Renal pelvis (tissue), 4 donors: ENCODE results near the gene TM9SF3. TPM values are rescaled to one million over a fixed set of nuclear protein-coding genes. Genes with fewer than 3 reads are reported as not detected.
"Not testable (repeated sequence)": the region's sequence is repeated elsewhere in the genome, so short reads cannot be mapped to it uniquely, and the experiment has no call there.

Source experiments
- DNase-seq: peaks from one replicate; pipeline ENCODE4 v3.0.0-alpha.2; 2013
- polyA plus RNA-seq, 3 donors: library from polyadenylated mRNA; unstranded; fragments of 120-200 nt; gene quantifications; one replicate each; pipeline ENCODE4 v1.2.1, GENCODE V29; 2013; ENCODE audit not compliant: insufficient read length in 3 of 3

TM9SF3 gene
- polyA plus RNA-seq, 3 donors = 172 to 194 (median 185) TPM

DNA sequence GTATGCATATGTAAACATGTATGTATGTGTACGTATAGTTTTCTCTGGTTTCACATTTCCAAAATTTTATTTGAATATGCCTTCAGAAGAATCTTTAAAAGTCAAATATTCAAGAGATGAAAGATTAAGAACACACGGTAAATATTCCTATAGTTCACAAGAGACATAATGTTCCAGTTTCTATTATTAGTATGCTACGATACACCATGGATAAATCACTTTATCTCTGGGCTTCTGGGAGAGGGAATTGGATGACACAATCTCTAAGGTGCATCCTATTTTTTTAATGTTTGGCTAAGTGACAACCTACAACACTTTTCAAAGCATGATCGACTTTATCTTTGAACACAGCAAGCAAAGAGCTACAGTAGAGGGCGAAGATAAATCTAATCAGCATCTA, 13.8 kb downstream of the TM9SF3 start:
- no peak for DNase-seq

DNA sequence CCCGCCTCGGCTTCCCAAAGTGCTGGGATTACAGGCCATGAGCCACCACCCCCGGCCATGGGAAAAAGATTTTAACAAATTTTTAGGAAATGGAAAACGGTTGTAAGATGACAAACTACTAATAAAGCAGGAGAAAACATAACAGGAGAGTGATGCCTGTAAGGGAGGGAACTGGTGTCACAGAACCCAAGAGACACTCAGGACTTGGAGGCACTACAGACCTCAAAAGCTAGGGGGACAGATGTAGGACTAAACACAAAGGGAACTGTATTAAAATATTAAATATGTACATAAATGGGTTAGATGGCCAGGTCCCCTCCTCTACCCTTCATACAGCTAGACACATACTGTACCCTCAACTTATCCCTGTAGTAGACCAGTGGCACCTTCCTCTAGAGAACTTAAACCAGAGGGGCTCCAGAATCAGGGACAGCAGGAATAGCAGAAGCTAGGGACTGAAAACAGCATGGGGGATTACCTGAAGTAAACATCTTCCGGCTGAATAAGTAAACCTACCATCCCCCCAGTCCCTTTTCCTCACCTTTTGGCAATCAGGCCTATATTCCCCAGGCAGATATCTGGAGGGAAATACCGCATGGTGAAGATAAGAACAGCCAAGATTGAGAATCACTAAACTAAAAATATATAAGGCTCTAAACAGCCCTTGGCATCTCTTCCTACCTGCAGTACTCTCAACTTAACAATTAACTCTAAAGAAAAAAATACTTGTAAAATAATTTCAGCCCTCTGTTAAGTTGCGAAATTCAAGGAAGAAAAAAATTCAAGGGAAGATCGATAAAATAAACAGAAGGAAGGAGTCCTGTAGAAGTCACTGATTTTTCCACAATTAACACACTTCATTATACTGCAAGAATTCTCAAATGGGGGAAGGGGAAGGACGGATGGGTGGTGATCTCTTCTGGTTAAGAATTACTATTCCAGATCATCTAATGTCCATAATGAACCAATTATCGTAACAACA, 15.5 kb downstream of the TM9SF3 start:
- DNase-seq = no peak

DNA sequence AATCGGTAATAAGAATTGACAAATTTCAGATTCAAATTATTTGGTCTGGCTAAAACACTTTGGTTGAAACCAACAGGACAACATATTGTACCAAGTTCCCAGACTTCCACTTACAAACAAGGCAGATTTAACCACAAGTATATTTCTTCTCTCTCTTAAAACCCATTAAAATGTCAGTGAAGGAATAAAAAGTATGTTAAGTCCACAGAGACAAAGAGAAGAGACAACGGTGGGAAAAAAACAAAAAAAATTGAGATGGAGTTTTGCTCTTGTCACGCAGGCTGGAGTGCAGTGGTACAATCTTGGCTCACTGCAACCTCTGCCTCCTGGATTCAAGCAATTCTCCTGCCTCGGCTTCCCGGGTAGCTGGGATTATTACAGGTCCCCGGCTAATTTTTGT, 16.3 kb downstream of the TM9SF3 start:
- DNase-seq = no peak

- no peak for DNase-seq
Measured at GRCh38 chr10:96568402-96568801, 18.4 kb downstream of the TM9SF3 start.

DNA sequence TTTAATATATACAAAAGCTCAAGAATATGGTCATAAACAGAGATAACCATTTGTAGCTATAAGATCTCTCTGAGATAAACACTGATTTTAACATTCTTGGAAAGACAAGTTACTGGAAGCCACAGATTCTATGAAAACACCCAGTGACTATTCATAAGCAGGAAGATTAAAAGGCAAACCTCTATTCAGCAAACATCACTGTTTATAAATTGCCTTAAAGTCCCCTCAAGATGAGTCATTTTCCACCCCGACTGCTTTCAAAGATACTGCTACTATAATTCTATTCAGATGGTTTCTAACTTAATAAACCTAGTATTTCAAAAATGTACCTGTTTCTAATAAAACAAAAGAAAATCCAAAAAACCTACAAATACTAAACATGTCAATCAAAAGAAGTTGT, 21.0 kb downstream of the TM9SF3 start:
- DNase-seq = no peak

DNA sequence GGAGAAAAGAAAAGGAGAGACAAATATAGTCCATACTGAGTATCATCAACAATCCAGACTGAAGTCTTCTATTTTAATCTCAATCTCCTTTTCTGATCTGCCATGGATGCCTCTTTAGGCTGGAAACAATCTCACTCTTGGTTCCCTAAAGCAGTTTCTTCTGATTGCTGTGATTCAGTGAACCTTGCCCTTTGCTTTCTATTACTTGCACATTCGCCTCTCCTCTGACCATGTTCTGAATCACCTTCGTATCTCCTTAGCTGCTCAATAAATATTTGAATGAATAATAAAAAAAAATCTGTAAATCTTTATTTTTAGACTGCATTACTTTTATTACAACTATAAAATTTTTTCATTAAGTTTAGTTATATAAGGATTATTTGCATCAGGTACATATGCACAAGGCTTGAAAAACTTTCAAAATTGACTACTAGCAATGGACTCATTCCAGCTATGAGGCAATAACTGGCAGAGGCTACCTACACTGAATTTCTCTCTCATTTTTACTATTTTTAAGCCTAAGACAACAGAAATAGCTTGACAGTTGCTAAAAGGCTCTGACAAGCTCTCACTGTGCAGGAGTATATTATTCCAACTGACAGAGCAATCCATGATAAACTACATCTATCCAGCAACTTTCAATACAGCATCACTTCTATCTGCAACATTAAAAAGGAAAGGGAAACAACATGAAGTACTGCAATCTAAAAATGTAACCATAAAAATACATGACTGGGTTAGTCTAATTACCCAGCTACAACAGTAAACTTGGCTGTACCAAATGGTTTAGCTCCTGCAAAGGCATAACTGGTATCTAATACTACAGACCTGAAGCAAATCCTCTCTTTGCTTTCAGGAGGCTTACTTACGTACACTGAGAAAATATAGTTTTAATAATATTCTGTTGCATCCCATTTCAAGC, 25.6 kb downstream of the TM9SF3 start:
- DNase-seq = no peak

- no peak for DNase-seq
Measured at GRCh38 chr10:96560489-96560888, 26.3 kb downstream of the TM9SF3 start.

- DNase-seq = no peak
Measured at GRCh38 chr10:96556003-96556402, 30.8 kb downstream of the TM9SF3 start.

DNA sequence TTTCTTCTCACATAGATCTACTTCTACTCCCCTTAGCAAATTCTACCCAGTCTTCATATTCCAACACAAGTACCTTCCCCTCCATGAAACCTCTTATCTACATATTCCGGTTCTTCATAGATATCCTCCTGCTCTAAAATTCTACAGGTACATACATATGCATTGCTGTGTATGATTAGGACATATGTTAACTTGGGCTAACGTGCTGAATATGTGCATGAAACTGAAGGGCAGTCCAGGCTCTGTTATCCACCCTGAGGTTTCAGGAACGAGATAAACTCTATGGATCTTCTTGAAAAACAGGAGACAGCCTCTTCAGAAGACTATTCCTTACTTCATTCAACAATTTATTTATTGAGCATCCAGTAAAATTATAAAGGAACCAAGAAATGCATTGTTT, 31.5 kb downstream of the TM9SF3 start:
- DNase-seq = no peak

DNA sequence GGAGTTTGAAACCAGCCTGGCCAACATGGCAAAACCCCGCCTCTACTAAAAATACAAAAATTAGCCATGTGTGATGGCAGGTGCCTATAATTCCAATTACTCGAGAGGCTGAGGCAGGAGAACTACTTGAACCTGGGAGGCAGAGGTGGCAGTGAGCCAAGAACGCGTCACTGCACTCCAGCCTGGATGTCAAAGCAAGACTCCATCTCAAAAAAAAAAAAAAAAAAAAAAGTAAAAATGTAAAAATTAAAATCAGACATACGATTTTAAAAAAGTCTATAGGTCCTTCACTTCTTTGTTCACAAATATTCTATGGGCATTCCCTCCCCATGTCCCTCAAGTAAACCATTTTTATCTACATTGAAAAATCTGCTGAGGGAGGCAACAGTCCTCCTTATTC, 38.2 kb downstream of the TM9SF3 start:
- no peak for DNase-seq

DNA sequence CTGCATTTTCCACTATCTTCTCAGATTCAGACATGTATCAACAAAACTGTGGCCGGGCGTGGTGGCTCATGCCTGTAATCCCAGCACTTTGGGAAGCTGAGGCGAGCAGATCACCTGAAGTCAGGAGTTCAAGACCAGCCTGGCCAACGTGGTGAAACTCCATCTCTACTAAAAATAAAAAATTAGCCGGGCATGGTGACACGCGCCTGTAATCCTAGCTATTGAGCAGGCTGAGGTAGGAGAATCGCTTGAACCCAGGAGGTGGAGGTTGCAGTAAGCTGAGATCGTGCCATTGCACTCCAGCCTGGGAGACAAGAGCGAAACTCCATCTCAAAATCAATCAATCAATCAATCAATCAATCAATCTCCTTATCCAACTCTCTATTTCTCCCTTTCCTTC, 41.3 kb downstream of the TM9SF3 start:
- not testable (repeated sequence) for DNase-seq

DNA sequence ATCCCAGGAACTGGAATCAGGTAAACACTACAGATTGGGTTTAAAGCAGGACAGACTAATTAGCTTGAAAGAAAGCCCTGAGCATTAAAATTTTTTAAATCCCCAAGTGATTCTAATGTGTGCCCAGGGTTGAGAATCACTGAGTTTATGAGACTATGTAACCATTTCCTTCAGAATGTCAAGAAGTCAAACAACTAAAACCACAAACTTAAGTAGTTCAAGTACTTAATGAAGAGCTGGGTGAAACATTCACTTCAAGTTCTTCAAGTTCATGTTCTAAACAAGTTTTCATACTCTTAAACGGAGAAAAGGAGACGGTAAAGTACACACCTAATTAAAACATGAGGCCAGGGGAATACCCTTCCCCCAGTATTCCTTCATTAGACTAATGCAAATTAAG, 44.9 kb downstream of the TM9SF3 start:
- DNase-seq = no peak

DNA sequence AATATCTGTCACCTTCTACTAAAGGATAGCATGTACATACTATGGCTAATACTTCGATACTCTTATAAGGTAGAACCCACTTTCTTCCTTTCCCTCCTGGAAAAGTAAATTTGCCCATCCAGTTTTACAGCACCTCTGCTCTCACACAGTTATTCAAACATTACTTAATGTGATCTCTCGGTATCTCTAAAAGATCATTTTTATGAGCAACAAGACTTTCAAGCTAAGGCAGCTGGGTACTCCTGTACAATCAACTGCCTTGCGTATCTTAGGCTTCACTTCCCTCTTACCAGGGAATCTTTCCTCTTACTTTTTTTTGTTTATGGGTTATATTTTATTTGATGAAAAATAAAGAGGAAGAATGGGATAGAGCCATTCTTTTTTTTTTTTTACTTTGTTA, 46.6 kb downstream of the TM9SF3 start:
- no peak for DNase-seq

DNA sequence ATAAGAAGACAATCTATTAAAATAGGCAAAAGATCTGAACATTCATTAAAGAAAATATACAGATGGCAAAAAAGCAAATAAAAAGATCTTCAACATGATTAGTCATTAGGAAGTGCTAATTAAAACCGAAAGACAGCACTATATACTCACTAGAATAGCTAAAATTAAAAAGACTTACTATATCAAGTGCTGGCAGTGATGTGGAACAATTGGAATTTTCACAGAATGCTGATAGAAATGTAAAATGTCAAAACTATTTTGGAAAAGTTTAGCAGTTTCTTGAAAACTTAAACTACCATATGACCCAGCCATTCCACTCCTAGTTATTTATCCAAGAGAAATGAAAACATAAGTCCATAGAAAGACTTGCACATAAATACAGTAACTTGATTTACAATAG, 48.1 kb downstream of the TM9SF3 start:
- no peak for DNase-seq

DNA sequence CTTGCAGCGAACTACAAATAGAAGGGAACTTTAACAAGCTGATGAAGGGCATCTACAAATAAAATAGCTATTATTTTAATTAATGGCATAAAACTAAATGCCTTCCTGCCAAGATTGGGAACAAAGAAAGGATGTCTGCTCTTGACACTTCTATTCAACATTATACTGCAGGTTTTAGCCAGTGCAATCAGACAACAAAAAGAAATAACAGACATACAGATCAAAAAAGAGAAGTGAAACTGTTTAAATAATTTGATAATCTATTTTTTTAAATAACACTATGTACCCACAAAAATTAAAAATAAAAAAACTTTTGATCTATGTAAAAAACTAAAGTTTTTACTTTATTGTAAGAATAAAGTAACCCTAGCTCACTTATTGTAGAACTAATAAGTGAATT, 50.7 kb downstream of the TM9SF3 start:
- DNase-seq = no peak

GRCh38 chr10:96532523-96532922, 54.3 kb downstream of the TM9SF3 start:
- DNase-seq = no peak

- DNase-seq = no peak
Measured at GRCh38 chr10:96529634-96530279, 57.1 kb downstream of the TM9SF3 start.

- no peak for DNase-seq
Measured at GRCh38 chr10:96524741-96525140, 62.1 kb downstream of the TM9SF3 start.

DNA sequence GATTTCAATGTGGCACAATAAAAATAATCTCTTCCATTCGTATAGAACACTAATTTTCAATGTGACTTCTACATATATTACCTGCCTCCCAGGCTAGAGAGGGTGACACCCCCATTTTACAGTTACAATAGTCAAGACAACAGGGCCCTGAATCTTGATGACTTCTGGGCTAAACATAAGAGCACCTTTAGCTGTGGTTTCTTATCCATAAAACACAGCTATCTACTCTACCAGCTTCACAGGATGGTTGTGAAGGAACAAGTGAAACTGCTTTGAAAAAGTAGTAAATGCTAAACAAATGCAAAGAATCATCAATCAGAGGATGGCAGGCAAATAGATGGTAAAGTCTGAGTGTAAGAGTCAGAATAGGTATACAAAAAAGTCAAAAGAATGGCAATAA, 69.5 kb downstream of the TM9SF3 start:
- no peak for DNase-seq

- DNase-seq = no peak
Measured at GRCh38 chr10:96516337-96516736, 70.5 kb downstream of the TM9SF3 start.

- peak; percentile 84 for DNase-seq
Measured at GRCh38 chr10:96513698-96514561, 72.9 kb downstream of the TM9SF3 start, which contains the start of gene TLL2. Gene TLL2 (minus strand): TSS chr10:96513926. CDS start chr10:96513685, 241 bp downstream.
